Skeletal muscle cell (primary cell): ENCODE measurements around the gene PCCA.

Experiments
- DNase-seq: peaks from one replicate; pipeline ENCODE4 v3.0.0-alpha.2; 2010; ENCODE audit warnings: low read depth
- H3K4me3 ChIP-seq: 2 replicates; pipeline ENCODE4 v1.5.1; 2011; ENCODE audit warnings: low read depth, mild to moderate bottlenecking, control low read depth, low read length, moderate library complexity

The PCCA gene

GRCh38 chr13:100334214-100334613, 245.3 kb downstream of the PCCA start:
- no peak overlapping the region for H3K4me3 ChIP-seq
- no peak for DNase-seq

GRCh38 chr13:100336795-100337516, 248.1 kb downstream of the PCCA start:
- H3K4me3 ChIP-seq = no peak overlapping the region
- DNase-seq = no peak

GRCh38 chr13:100338275-100338674, 249.4 kb downstream of the PCCA start:
- DNase-seq = no peak
- no peak overlapping the region for H3K4me3 ChIP-seq

- DNase-seq = no peak
- no peak overlapping the region for H3K4me3 ChIP-seq
Measured at GRCh38 chr13:100339411-100339940, 250.6 kb downstream of the PCCA start.

- no peak overlapping the region for H3K4me3 ChIP-seq
- no peak for DNase-seq
Measured at GRCh38 chr13:100340865-100341264, 252.0 kb downstream of the PCCA start.

- H3K4me3 ChIP-seq = no peak overlapping the region
Measured at GRCh38 chr13:100341327-100341726, 252.4 kb downstream of the PCCA start.

GRCh38 chr13:100344544-100344943, 255.7 kb downstream of the PCCA start:
- DNase-seq = no peak
- no peak overlapping the region for H3K4me3 ChIP-seq

More at GRCh38 chr13:100341327-100341726, 252.4 kb downstream of the PCCA start:
- DNase-seq = no peak

GRCh38 chr13:100347968-100348367, 259.1 kb downstream of the PCCA start:
- no peak overlapping the region for H3K4me3 ChIP-seq
- no peak for DNase-seq

GRCh38 chr13:100349594-100349993, 260.7 kb downstream of the PCCA start:
- no peak overlapping the region for H3K4me3 ChIP-seq
- no peak for DNase-seq

- no peak for DNase-seq
- no peak overlapping the region for H3K4me3 ChIP-seq
Measured at GRCh38 chr13:100350601-100351000, 261.7 kb downstream of the PCCA start.

GRCh38 chr13:100356426-100356825, 267.5 kb downstream of the PCCA start:
- DNase-seq = no peak
- no peak overlapping the region for H3K4me3 ChIP-seq

GRCh38 chr13:100356889-100357288, 268.0 kb downstream of the PCCA start:
- H3K4me3 ChIP-seq = no peak overlapping the region
- DNase-seq = no peak

- H3K4me3 ChIP-seq = no peak overlapping the region
- no peak for DNase-seq
Measured at GRCh38 chr13:100357764-100358163, 268.9 kb downstream of the PCCA start.

GRCh38 chr13:100361504-100361903, 272.6 kb downstream of the PCCA start:
- peak; percentile 40 for DNase-seq
- no peak overlapping the region for H3K4me3 ChIP-seq

GRCh38 chr13:100362371-100362770, 273.5 kb downstream of the PCCA start:
- H3K4me3 ChIP-seq = no peak overlapping the region
- DNase-seq = no peak

- H3K4me3 ChIP-seq = no peak overlapping the region
- no peak for DNase-seq
Measured at GRCh38 chr13:100362781-100363180, 273.9 kb downstream of the PCCA start.

- peak; percentile 39 for DNase-seq
- no peak overlapping the region for H3K4me3 ChIP-seq
Measured at GRCh38 chr13:100363285-100363711, 274.4 kb downstream of the PCCA start.

GRCh38 chr13:100363874-100364273, 275.0 kb downstream of the PCCA start:
- DNase-seq = no peak
- no peak overlapping the region for H3K4me3 ChIP-seq

- no peak for DNase-seq
- H3K4me3 ChIP-seq = no peak overlapping the region
Measured at GRCh38 chr13:100364591-100364990, 275.7 kb downstream of the PCCA start.

GRCh38 chr13:100365680-100366079, 276.8 kb downstream of the PCCA start:
- no peak overlapping the region for H3K4me3 ChIP-seq
- no peak for DNase-seq

- no peak overlapping the region for H3K4me3 ChIP-seq
- DNase-seq = no peak
Measured at GRCh38 chr13:100378533-100378932, 289.6 kb downstream of the PCCA start.
